ENCODE results near the gene TMPRSS5.

DNA sequence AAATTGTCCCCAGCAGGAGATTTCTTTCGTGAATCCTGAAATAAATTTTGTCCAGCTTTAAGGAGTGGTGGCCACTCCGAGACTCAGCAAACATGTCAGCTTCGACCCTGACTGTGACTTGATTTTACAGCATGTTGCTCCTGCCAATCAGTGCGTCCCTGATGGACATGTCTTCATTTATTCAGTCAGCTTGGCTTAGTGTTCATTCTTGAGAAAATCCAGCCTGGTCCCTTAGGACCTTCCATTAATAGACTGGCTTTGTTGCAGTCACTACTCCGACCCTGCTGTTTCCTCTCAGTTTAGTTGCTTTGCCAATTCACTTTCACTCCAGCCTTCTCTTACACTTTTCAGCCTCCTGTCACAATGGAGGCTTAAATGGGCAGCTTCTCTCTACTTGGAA, 30.5 kb downstream of the TMPRSS5 start:
- TF ChIP-seq CTCF (IDR thresholded peaks at IDR 0.05 in 8 of 11, conservative IDR thresholded peaks at IDR 0.05 in 3 of 11) (no peak), POLR2A (IDR thresholded peaks at IDR 0.05) (no peak), POLR2AphosphoS5 (IDR thresholded peaks at IDR 0.05) (no peak)

Measured in spleen (tissue), 7 donors.